Neutrophil (primary cell): ENCODE data around the gene TEX19.

Source experiments
- H3K27ac ChIP-seq: fragments of 200-600 bp; sonication (generic); 2 replicates; pipeline ENCODE4 v1.5.1; 2016; ENCODE audit warnings: mild to moderate bottlenecking, moderate library complexity
- H3K27me3 ChIP-seq: fragments of 200-600 bp; sonication (generic); 2 replicates; pipeline ENCODE4 v1.6.0; 2016; ENCODE audit warnings: mild to moderate bottlenecking
- H3K36me3 ChIP-seq: fragments of 200-600 bp; sonication (generic); 2 replicates; pipeline ENCODE4 v1.5.1; 2017
- H3K4me1 ChIP-seq, 2 experiments: fragments of 200-600 bp in 1 of 2; sonication (generic) in 1 of 2; 1 replicate in 1 of 2; 2 replicates in 1 of 2; pipeline versions ENCODE4 v1.5.1 to v1.6.1; 2013 to 2016; ENCODE audit warnings: low read depth in 1 of 2, low read length in 1 of 2, mild to moderate bottlenecking in 1 of 2, moderate library complexity in 1 of 2; ENCODE audit not compliant: control insufficient read depth in 1 of 2, insufficient read depth in 1 of 2
- H3K4me3 ChIP-seq, 2 experiments: fragments of 200-600 bp in 1 of 2; sonication (generic) in 1 of 2; 1 replicate in 1 of 2; 2 replicates in 1 of 2; pipeline ENCODE4 v1.5.1; 2013 to 2016; ENCODE audit warnings: low read depth in 1 of 2, low read length in 1 of 2, mild to moderate bottlenecking in 1 of 2, moderate library complexity in 1 of 2
- H3K9me3 ChIP-seq: fragments of 200-600 bp; sonication (generic); 2 replicates; pipeline ENCODE4 v1.5.1; 2016
- TF ChIP-seq, protein P1 (sequence below): fragments of 200-600 bp; sonication (generic); IDR thresholded peaks from 2 replicates; pipeline ENCODE4 v1.5.1; 2016; ENCODE audit warnings: antibody characterized with exemption

Gene TEX19

GRCh38 chr17:82339634-82340580, 19.1 kb upstream of the TEX19 start:
- no peaks in the 10 kb centered on the region for H3K36me3 ChIP-seq
- H3K4me1 ChIP-seq = peaks cover 5 to 6% of the 10 kb centered on the region in 2 experiments
- no peak overlapping the region for H3K4me3 ChIP-seq
- no peaks in the 10 kb centered on the region for H3K9me3 ChIP-seq
- no peak overlapping the region for H3K27ac ChIP-seq
- TF ChIP-seq, protein P1, sequence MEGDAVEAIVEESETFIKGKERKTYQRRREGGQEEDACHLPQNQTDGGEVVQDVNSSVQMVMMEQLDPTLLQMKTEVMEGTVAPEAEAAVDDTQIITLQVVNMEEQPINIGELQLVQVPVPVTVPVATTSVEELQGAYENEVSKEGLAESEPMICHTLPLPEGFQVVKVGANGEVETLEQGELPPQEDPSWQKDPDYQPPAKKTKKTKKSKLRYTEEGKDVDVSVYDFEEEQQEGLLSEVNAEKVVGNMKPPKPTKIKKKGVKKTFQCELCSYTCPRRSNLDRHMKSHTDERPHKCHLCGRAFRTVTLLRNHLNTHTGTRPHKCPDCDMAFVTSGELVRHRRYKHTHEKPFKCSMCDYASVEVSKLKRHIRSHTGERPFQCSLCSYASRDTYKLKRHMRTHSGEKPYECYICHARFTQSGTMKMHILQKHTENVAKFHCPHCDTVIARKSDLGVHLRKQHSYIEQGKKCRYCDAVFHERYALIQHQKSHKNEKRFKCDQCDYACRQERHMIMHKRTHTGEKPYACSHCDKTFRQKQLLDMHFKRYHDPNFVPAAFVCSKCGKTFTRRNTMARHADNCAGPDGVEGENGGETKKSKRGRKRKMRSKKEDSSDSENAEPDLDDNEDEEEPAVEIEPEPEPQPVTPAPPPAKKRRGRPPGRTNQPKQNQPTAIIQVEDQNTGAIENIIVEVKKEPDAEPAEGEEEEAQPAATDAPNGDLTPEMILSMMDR = no peak
- H3K27me3 ChIP-seq = peaks cover 29% of the 10 kb centered on the region

- Histone ChIP-seq H3K4me3 (no peak overlapping the region), H3K9me3 (no peaks in the 10 kb centered on the region), H3K27me3 (peaks cover 25% of the 10 kb centered on the region), H3K4me1 (peaks cover 0 to 6% of the 10 kb centered on the region in 2 experiments), H3K36me3 (no peaks in the 10 kb centered on the region), H3K27ac (no peak overlapping the region)
- TF ChIP-seq, protein P1 = no peak
These were observed 16.5 kb upstream of the TEX19 start for GRCh38 chr17:82342361-82343079.

DNA sequence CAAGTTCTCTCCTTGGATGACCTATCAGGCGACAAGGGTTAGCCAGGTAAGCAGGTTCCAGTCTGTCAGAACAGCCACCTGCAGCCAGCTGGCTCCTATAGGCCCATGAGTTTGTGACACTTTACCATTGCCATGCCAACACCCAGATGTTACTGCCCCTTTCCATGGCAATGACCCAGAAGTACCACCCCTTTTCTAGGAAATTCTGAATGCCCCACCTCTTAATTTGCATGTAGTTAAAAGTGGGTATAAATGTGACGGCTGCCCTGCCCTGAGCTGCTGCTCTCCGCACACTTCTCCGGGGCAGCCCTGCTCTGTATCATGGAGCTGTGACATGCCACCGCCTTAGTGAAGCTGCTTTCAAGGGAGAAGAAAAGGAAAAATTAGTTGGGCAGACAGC, 15.5 kb upstream of the TEX19 start:
- peaks cover 24% of the 10 kb centered on the region for H3K27me3 ChIP-seq
- H3K9me3 ChIP-seq = no peaks in the 10 kb centered on the region
- TF ChIP-seq, protein P1 = no peak
- peaks cover 0 to 6% of the 10 kb centered on the region in 2 experiments for H3K4me1 ChIP-seq
- no peak overlapping the region for H3K4me3 ChIP-seq
- no peaks in the 10 kb centered on the region for H3K36me3 ChIP-seq
- H3K27ac ChIP-seq = no peak overlapping the region

DNA sequence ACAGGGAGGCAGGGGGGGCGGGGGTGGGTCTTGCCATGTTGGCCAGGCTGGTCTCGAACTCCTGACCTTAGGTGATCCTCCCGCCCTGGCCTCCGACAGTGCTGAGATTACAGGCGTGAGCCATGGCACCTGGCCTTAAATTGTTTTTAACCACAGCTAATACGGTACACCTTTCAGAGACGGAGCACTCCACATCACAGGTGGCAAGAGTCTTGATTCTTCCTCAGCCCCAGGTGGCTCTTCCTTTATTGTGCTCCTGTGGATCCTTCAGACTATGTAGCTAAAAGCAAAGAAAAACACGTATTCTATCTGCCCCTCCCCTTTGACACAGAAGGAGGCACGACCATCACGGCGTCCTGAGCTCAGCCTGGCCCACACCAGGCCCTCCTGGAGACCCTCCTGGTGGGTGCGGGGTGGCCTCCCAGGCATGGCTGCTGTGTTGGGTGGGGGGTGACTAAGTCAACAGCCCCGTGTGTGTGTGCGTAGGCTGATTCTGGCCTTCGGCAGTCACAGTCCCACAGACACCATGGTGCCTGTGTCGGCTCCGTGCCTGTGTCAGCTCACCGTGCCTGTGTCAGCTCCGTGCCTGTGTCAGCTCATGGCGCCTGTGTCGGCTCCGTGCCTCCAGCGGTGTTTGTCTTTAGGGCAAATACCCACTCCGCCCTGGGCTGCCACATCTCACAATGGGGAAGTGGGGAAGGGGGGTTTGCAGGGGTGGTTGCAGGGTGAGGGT, 14.7 kb upstream of the TEX19 start:
- Histone ChIP-seq H3K27ac (no peak overlapping the region), H3K27me3 (peaks cover 24% of the 10 kb centered on the region), H3K4me1 (peaks cover 0 to 6% of the 10 kb centered on the region in 2 experiments), H3K36me3 (no peaks in the 10 kb centered on the region), H3K9me3 (no peaks in the 10 kb centered on the region), H3K4me3 (no peak overlapping the region)
- TF ChIP-seq, protein P1 = no peak

DNA sequence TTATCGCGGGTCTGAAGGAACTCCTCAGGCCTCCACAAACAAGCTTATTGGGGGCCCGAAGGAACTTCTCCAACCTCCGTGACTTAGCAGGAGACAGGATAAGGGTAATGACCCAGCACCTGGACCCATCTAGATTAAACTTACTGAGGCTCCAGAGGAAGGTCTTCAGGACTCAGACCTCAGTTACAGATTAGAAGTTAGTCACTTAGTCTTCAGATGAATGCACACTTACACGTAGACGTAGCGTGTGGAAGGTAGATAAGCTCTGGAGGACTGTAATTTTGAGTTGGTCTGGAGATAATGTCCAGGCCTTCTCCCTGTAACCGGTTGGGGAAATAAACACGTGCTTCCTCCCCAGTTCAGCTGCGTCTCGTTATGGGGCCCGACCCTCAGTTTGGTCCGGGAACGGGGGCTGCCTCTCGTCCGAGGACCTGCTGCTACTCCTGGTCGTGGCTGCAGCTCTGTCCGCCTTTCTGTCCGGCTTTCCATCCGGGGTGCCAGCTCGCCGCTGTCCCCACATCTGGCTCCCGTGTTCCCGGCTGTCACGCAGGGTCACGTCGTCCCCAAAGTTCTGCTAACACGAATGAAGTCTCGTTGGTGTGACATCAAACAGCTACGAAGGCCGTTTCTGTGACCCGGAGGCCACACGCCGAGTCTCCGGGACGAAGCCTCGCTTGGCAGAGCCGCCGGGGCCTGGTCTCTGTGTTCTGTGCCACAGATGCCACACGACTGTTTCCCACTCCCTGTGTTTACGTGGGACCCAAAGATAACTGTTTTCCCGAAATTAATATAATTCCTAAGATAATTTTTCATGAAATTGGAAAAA, 13.7 kb upstream of the TEX19 start:
- TF ChIP-seq, protein P1 = no peak
- H3K9me3 ChIP-seq = no peaks in the 10 kb centered on the region
- H3K27ac ChIP-seq = no peak overlapping the region
- peaks cover 0 to 6% of the 10 kb centered on the region in 2 experiments for H3K4me1 ChIP-seq
- H3K4me3 ChIP-seq = no peak overlapping the region
- H3K36me3 ChIP-seq = no peaks in the 10 kb centered on the region
- peaks cover 30% of the 10 kb centered on the region for H3K27me3 ChIP-seq
